ENCODE measurements around the gene PRSS50.

The PRSS50 gene

DNA sequence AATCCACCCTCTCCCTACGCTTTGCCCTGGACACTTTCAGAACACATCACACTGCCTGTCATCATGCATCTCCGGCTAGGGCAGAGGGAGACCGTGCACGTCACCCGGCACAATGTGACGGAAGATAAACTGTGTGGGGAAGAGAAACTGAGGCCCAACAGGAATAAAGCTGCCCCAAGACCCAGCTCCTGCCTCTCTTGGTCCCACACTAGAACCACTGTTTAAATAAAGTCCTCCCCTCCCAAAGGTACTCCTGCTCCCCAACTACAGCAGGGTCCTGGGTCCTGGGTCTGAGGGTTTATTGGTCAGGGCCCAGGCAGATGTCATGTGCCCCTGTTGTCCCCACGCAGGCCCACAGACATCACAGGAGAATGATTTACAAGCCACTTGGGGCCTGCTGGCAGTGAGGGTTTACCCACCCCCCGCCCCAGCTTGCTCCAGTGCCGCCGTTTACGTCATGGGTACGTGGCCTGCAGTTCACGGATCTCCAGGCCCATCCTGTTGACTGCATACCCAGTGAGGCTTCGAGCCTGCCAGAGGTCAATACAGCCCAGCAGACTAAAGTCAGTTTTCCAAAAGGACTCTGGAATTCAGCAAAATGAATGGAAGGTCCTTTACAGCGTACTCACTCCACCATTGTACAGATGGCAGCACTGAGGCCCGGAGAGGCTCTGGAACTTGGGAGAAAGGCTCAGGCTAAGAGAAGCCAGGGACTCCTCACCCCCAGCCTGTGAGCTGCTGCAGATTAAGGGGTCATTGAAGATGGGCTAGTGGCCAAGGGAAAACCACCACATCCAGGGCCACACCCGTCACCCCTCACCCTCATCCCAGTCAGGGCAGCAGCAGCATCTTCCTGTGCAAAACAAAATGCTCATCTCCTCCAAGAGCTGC lies 47.4 kb downstream of the PRSS50 start:
- DNase-seq (ENCODE audit: low read depth), result no peak
- no peak overlapping the region for H3K4me3 ChIP-seq (ENCODE audit: low read depth, low read length)
- no peak for TF ChIP-seq CTCF (IDR thresholded peaks at IDR 0.05; ENCODE audit: control insufficient read depth, extremely low read depth, insufficient read depth)

DNA sequence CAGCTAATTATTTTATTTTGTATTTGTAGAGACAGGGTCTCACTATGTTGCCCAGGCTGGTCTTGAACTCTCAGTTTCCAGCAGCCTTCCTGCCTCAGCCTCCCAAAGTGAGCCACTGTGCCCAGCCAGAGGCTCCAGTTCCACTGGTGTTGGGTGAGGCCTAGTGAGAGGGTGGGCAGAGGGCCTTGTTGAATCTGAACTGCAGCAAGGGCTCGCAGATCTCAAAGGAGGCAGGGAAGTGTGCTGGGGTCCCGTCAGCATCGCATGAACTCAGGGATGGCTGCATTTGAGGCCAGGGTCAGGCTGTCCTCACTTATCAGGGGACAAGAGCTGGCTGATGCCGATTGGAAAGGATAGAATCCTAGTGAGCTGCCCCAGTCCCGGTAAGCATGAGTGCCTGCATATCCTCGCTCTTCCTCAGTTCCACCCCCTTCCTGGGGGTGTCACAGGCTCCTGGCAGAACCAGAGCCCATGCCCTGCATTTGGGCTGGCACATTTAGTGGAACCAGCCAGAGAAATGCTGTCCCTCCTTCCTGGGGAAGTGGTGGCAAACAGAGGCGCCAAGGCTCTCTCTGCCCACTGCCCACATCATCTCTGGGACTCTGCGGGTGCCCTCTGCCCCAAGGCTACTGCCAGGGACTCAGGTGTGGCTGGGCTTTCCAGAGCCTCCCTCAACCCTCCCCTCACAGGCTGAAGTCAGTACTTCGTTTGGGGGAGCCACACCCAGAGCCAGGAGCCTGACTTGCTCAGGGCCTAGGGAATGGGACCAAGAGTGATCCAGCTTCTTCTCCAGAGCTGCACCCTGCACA lies 48.3 kb downstream of the PRSS50 start:
- DNase-seq (ENCODE audit: low read depth), result no peak
- no peak for TF ChIP-seq CTCF (IDR thresholded peaks at IDR 0.05; ENCODE audit: control insufficient read depth, extremely low read depth, insufficient read depth)
- no peak overlapping the region for H3K4me3 ChIP-seq (ENCODE audit: low read depth, low read length)

DNA sequence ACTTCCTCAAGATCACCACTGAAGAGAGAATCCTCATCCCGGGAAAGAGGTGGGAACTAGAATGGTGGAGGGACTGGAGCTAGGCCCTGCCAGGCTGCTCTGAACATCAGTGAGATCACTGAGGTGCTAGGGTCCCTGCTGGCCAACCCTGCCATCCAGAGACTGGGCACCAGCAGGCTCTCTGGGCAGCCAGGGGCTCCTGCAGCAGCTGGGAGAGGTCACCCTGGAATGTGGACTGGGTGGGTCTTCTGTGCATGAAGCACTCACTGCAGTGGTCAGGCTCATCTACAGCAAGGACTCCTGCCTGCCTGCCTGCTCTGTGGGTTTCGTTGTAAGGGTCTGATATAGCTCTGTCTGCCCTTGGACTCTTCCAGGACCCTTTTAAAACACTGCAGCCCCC lies 49.1 kb downstream of the PRSS50 start:
- DNase-seq (ENCODE audit: low read depth), result no peak
- TF ChIP-seq CTCF (IDR thresholded peaks at IDR 0.05; ENCODE audit: control insufficient read depth, extremely low read depth, insufficient read depth), result no peak
- H3K4me3 ChIP-seq (ENCODE audit: low read depth, low read length), result no peak overlapping the region

DNA sequence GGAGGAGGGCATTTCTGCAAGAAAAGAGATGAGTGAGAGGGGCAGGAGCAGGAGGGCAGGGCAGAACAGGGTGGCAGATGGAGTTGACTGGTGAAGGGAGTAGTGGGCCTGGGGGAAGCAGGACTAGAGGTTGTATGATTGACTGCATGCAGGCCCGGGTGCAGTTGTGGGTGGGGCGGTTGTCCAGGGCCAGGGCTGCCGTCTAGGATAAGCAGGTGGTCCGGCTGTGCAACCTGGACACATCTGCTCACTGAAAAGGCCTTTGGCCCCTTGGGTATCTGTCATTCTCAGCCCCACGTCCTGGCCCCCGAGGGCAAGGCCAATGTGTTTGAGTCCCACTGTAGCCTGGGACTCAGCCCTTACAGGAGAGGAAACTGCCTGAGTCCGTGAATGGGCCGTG lies 49.6 kb downstream of the PRSS50 start:
- no peak for DNase-seq (ENCODE audit: low read depth)
- TF ChIP-seq CTCF (IDR thresholded peaks at IDR 0.05; ENCODE audit: control insufficient read depth, extremely low read depth, insufficient read depth), result no peak

DNA sequence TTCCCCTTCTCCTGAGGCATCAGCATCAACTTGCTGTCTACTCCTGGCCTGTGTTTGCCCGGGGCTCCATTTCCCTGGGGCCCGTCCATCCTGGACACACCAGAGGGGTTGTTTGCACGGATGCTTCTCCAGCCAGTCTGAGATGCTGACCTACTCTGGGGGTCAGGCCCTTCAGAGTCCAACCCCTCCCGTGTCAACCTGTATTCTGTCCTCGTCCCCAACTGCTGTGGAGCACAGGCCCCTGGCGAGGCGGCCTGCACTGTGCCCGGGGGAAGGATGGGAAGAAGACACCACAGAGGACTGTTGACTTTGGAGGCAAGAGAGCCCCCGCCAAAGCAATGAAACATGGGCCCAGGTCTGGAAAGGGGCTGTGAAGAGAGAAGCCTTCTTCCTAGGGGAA lies 50.0 kb downstream of the PRSS50 start:
- DNase-seq (ENCODE audit: low read depth), result no peak
- H3K4me3 ChIP-seq (ENCODE audit: low read depth, low read length), result no peak overlapping the region
- TF ChIP-seq CTCF (IDR thresholded peaks at IDR 0.05; ENCODE audit: control insufficient read depth, extremely low read depth, insufficient read depth), result no peak

More for the DNA sequence above, 49.6 kb downstream of the PRSS50 start:
- no peak overlapping the region for H3K4me3 ChIP-seq (ENCODE audit: low read depth, low read length)

DNA sequence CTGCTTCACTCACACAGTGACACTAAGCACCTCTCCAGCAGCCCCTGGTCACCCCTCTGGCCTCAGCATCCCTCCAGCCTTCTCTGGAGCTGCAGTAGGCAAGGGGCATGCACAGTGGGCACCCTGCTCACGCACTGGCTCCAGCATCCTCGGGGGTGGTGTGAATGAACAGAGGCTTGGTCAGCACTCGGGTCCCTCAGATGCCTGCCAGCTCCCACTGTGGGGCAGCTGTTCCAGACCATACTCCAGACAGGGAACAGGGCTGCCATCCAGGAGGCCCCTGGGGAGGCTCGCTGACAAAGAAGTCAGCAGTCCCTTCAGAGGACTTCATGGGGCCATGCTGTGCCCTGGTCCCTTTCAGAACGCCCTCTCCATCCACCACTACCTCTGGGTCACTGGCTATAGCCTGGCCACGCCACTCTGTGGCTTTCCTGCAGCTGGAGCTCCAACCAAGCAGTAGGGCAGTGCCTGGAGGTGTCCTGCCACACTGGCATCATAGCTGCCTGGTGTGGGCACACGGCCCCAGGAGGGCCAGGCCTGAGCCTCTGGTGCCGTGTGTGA lies 50.5 kb downstream of the PRSS50 start:
- DNase-seq (ENCODE audit: low read depth), result no peak
- TF ChIP-seq CTCF (IDR thresholded peaks at IDR 0.05; ENCODE audit: control insufficient read depth, extremely low read depth, insufficient read depth), result no peak
- H3K4me3 ChIP-seq (ENCODE audit: low read depth, low read length), result no peak overlapping the region
